Measurements from ENCODE around the gene MOB2.

MOB2 gene, protein sequence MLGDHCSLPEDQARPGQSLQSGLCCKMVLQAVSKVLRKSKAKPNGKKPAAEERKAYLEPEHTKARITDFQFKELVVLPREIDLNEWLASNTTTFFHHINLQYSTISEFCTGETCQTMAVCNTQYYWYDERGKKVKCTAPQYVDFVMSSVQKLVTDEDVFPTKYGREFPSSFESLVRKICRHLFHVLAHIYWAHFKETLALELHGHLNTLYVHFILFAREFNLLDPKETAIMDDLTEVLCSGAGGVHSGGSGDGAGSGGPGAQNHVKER

GRCh38 chr11:1486054-1486825 lies at the start of gene MOB2:
TSS of gene MOB2 (minus strand) at chr11:1486779. CDS start at chr11:1486556, 223 bp downstream.
- no peak for DNase-seq

GRCh38 chr11:1534682-1535081 lies 48.1 kb upstream of the MOB2 start:
- DNase-seq = no peak

GRCh38 chr11:1534171-1534570 lies 47.6 kb upstream of the MOB2 start:
- DNase-seq = no peak

DNA sequence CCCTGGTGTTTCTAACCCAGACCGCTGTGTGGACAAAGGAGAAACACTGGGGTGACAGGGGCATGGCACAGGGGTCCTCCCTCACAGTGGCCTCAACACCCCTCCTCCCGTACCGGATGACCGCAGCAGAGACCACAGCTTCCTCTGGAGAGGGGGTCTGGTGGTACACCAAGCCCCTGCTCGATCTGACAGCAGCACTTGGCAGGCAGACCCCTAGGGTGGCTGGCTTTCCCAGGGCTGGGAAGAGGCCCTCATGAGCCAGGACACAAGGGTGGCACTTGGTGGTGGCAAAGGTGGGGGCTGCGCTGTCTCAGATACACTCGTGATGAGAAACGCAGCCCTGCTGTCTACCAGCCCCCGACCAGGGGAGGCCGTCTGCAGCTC lies 46.8 kb upstream of the MOB2 start:
- no peak for DNase-seq

GRCh38 chr11:1532606-1533341 lies 46.2 kb upstream of the MOB2 start:
- DNase-seq = no peak

GRCh38 chr11:1532014-1532586 lies 45.5 kb upstream of the MOB2 start:
- DNase-seq = no peak

DNA sequence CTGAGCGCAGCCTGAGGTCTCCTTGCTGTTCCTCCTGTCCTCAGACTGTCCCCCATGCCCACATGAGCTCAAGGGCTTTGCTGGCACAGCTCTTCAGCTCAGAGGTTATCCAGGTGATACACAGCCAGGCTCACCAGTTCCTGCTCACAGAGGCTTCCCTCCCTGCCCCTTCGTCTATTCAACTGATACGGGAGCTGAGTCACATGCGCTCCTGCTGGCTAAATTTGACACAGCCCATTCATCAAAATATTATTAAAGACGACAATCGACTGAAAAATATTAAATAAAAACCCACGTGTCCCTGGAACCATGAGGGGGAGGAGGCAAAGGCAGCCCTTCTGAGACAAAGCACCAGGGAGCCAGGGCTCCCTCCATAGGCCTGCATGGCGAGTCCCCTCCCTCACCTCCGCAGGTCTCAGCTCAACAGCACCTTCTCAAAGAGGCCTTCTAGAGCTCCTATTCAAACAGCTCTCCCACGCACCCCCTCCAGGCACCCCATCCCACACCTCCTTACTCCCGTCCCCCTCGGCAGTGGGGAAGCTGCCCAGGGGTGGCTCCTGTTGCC lies 45.0 kb upstream of the MOB2 start:
- no peak for DNase-seq

DNA sequence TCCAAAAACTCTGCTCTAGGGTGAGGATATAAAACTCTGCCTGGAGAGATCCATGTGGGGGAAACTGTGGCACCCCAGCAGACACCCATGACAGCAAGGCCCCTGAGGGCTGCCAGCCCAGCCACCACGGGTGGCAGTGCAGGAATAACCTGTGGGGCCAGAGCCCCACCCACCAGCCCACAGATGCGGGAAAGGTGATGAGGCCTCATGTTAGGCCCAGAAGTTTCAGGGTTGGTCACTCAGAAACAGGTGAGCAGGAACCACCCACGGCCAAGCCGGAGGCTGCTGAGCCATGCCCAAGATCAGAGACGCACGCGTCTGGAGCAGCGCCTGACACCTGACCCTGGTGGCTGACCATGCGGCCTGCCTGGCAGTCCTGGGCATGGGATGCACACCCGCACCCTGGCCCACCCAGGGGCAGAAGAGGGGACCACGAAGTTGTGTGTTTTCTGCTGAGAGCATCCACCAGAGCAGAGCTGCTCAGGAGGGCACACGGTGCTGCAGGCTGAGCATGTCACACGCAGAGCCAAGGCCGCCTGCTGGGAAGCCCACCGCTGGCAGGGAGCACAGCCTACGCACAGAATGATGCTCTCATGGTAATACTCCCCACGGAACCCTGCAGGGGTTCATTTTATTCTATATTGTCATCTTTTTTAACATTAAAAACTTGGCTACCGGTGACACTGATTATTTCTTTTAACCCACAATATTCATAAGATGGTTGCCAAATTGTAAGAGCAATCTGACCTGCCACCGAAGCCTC lies 44.3 kb upstream of the MOB2 start:
- no peak for DNase-seq

GRCh38 chr11:1529774-1530173 lies 43.2 kb upstream of the MOB2 start:
- DNase-seq = no peak

- no peak for DNase-seq
These were observed 42.7 kb upstream of the MOB2 start for GRCh38 chr11:1529286-1529685.

- DNase-seq = no peak
These were observed 42.1 kb upstream of the MOB2 start for GRCh38 chr11:1528710-1529109.

GRCh38 chr11:1526785-1527184 lies 40.2 kb upstream of the MOB2 start:
- DNase-seq = no peak

- no peak for DNase-seq
These were observed 37.2 kb upstream of the MOB2 start for GRCh38 chr11:1523779-1524178.

DNA sequence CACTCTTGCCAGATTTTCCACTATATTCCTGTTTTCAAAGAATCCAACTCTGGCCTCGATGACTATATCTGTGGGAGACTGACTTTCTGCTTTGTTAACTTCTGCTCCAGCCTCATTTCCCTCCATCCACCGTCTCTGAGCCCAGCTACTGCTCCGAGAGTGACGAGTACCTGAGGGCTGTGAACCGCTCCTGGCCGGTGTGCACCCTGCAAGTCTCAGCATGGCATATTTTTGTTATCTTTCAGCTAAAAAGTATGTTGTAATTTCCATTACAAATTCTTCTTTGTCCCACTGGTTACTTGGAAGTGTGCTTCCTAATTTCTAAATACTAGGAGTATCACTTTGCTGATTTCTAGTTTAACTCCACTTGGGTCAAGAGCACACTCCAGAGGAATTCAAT lies 36.5 kb upstream of the MOB2 start:
- DNase-seq = no peak

GRCh38 chr11:1522081-1522424 lies 35.5 kb upstream of the MOB2 start:
- no peak for DNase-seq

- no peak for DNase-seq
These were observed 35.0 kb upstream of the MOB2 start for GRCh38 chr11:1521382-1522080.

GRCh38 chr11:1520663-1521267 lies 34.2 kb upstream of the MOB2 start:
- no peak for DNase-seq

DNA sequence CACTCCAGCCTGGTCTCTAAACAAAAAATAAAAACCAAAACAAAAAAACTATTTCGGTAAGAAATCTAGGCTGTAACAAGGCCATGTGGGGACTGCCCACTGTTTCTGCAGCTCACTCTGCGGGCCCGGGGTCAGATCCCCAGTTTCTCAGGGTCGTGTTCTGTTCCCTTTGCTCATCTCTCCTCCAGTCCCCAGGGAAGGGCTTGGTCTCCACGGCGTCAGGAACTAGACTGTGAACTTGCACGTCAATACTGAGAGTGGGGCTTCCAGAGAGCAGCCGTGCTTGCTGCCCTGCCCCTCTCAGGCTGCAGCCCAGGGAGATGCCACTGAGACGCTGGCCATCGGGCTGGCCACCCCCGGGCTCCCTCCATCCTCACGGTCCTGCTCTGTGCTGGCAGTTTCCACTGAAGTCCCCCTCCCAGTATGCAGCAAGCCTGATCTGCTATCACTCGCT lies 33.7 kb upstream of the MOB2 start:
- no peak for DNase-seq

- no peak for DNase-seq
These were observed 32.7 kb upstream of the MOB2 start for GRCh38 chr11:1519028-1520010.

DNA sequence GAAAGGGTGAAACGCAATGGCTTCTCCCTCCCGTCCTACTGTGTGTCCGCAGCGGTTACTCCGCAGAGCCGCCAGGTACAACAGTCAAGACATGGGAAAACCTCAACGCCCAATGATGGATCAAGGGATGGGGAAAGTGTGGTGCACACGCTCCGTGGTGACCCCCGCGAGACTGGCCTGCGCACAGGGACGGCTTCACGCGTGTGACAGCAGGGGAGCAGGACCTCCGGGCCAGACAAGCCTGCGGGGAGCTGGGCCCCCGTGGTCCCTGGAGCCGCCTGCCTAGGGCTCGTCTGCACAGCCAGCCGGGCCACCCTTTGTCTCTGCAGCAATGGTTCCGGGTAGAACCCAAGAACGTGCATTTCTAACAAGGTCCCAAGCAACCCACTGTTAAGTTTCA lies 31.7 kb upstream of the MOB2 start:
- DNase-seq = no peak

Measured in activated CD8-positive, alpha-beta memory T cell treated with anti-CD3 and anti-CD28 coated beads for 24 hours (primary cell).